Caki2 (cell line): ENCODE measurements around the gene TOP3A. TPM values are rescaled to one million over a fixed set of nuclear protein-coding genes. Genes with fewer than 3 reads are reported as not detected.
"Not testable (repeated sequence)": the region's sequence is repeated elsewhere in the genome, so short reads cannot be mapped to it uniquely, and the experiment has no call there.

Experiments
- DNase-seq: peaks from one replicate; pipeline ENCODE4 v3.0.0-alpha.2; 2015; ENCODE audit warnings: low read depth
- in situ Hi-C: cut with HindIII; loops from 2 replicates; pipeline ENCODE4 v1.10.0; 2016; ENCODE audit warnings: low sequenced_read_pairs, low pct_unique_long_range_greater_than_20kb, mixed read lengths
- total RNA-seq: library from RNA; depleted of rRNA; stranded (reverse); fragments of >200 nt; shearing (Covaris generic); gene quantifications from 2 replicates; pipeline ENCODE4 v1.2.3, GENCODE V29; 2014; ENCODE audit warnings: low replicate concordance; rRNA removed

TOP3A gene, protein sequence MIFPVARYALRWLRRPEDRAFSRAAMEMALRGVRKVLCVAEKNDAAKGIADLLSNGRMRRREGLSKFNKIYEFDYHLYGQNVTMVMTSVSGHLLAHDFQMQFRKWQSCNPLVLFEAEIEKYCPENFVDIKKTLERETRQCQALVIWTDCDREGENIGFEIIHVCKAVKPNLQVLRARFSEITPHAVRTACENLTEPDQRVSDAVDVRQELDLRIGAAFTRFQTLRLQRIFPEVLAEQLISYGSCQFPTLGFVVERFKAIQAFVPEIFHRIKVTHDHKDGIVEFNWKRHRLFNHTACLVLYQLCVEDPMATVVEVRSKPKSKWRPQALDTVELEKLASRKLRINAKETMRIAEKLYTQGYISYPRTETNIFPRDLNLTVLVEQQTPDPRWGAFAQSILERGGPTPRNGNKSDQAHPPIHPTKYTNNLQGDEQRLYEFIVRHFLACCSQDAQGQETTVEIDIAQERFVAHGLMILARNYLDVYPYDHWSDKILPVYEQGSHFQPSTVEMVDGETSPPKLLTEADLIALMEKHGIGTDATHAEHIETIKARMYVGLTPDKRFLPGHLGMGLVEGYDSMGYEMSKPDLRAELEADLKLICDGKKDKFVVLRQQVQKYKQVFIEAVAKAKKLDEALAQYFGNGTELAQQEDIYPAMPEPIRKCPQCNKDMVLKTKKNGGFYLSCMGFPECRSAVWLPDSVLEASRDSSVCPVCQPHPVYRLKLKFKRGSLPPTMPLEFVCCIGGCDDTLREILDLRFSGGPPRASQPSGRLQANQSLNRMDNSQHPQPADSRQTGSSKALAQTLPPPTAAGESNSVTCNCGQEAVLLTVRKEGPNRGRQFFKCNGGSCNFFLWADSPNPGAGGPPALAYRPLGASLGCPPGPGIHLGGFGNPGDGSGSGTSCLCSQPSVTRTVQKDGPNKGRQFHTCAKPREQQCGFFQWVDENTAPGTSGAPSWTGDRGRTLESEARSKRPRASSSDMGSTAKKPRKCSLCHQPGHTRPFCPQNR
- 11.9 and 15.9 TPM in 2 replicates for total RNA-seq

GRCh38 chr17:18314731-18315561 is at the start of gene TOP3A, which contains the start of gene SMCR8:
TSS of gene TOP3A (minus strand) at chr17:18314994. CDS start at chr17:18314778, 216 bp downstream.
TSS of gene SMCR8 (plus strand) at chr17:18315293. CDS start at chr17:18315790, 497 bp downstream.
- in situ Hi-C loops, result no loop called here
- peak; percentile 95 for DNase-seq

DNA sequence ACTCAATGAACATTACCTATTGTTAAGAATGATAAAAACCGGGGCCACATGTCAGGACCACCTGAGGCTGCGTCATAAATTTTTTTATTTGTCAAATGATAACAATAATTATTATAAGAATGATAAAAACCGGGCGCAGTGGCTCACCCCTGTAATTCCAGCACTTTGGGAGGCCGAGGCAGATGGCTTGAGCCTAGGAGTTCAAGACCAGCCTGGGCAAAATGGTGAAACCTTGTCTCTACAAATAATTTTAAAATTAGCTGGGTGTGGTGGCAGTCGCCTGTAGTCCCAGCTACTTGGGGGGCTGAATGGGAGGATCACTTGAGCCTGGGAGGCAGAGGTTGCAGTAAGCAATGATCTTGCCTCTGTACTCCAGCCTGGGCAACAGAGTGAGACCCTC is 49.4 kb upstream of the TOP3A start:
- no peak for DNase-seq
- in situ Hi-C loops, result no loop called here

DNA sequence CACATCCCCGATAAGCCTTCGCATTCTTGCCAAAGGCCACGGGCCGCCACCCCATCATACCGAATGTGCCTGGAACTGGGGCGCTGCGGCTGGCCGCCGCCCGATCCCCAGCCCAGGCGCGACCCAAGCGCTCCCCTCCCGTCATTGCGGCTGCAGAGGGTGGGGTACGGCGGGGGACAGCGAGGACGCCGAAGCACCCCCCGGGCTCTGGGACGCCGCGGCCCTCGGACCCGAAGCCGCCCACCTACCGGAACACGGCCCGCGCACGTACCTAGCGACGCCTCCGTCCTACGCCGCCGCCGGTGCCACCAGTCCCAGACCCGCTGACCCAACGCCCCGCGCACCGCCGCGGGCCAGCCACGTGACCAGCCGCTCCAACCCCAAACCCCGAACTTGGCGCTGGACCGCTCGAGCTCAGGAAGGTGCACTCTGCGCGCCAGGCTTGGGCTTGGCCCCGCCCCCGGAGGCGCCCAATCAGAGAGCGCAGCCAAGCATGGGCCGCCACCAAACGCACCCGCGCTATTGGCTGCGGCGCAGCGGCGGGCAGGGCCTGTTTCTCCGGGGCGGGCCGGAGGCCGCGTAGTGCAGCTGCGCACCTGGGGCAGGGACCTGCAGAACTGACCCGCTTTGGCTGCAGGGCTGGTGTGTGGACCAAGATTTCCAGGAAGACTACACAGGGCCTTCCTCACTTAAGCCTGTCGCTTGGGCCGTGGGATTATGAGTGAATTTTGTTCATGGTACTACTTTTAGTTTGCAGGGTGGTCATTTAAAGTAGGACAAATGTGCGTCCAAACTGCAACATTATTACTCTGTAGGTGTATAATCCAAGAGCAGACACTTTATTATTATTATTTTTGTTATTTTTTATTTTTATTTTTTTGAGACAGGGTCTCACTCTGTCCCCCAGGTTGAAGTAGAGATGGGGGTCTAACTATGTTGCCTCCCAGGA is 48.6 kb upstream of the TOP3A start, which contains the start of gene SHMT1:
TSS of gene SHMT1 (minus strand) at position 450 of the 949 bp plus-strand sequence. CDS start 7,569 bp downstream, outside the sequence.
- in situ Hi-C loops, result no loop called here
- DNase-seq, result peak; percentile 85

GRCh38 chr17:18362698-18363100 is 47.9 kb upstream of the TOP3A start:
- DNase-seq, result peak; percentile 64
- in situ Hi-C loops, result no loop called here

DNA sequence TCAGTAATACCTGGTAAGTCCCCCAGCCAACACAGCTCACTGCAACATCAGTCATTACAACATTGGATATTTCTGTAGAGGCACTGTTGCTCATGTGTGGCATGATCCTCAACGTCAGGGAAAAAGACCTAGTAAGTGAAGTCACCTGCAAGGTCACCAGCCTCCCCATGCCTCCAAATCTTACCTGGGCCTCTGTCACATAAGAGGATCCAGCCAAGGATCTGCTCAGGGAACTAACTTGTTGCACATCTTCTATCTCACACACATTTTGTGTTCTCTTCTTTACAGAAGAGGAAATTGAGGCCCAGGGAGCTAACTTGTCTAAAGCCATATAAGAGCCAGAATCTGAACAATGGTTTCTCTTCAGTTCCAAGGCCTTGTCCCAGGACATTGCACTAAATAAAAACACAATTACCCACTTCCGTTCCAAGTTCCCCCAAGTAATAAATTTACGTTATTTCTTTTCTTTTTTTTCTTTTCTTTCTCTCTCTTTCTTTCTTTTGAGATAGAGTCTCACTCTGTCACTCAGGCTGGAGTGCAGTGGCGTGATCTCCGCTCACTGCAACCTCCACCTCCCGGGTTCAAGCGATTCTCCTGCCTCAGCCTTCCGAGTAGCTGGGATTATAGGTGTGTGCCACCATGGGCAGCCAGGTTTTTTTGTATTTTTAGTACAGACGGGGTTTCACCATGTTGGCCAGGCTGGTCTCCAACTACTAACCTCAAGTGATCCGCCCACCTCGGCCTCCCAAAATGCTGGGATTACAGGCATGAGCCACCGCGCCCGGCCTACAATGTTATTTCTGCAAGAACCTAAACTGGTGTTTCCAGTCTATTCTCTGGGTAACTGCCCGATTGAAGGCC is 47.3 kb upstream of the TOP3A start:
- in situ Hi-C loops, result no loop called here
- DNase-seq, result no peak

DNA sequence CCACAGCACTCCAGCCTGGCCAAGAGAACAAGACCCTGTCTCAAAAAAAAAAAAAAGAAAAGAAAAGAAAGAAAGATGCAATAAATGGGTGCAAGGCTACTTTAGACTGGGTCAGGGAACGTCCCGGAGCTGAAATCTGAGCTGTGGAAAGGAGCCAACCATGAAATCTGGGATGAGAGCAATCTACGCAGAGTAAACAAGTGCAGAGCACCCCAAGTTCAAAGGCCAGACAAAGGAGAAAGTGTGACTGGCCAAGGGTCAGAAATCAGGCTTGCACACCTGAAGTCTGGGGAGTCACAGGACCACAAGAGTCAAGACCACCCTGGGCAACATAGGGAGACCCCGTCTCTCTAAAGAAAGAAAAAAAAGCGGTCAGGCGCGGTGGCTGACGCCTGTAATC is 45.7 kb upstream of the TOP3A start:
- no peak for DNase-seq
- in situ Hi-C loops, result no loop called here

- no peak for DNase-seq
- in situ Hi-C loops, result no loop called here
These were observed 41.8 kb upstream of the TOP3A start for GRCh38 chr17:18356624-18357023.

DNA sequence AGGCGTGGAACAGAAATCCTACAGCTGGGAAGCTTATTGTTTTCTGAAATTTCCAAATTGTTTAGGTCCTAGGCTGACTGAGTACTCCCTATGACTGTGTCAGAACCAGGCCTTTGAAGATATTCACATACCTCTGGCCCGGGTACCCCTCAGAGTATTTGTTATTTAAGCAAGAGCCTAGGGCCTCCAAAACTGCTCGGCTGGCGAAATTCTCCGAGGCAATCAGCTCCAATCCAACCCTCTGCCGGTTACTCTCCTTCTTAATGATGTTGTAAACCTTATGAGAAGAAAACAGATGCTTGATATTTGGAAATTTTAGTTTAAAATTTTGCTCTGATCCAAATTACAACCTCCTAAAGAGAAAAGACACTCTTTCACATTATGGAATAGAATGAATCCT is 38.7 kb upstream of the TOP3A start:
- in situ Hi-C loops, result no loop called here
- DNase-seq, result no peak

- no peak for DNase-seq
- in situ Hi-C loops, result no loop called here
These were observed 29.2 kb upstream of the TOP3A start for GRCh38 chr17:18344021-18344420.

DNA sequence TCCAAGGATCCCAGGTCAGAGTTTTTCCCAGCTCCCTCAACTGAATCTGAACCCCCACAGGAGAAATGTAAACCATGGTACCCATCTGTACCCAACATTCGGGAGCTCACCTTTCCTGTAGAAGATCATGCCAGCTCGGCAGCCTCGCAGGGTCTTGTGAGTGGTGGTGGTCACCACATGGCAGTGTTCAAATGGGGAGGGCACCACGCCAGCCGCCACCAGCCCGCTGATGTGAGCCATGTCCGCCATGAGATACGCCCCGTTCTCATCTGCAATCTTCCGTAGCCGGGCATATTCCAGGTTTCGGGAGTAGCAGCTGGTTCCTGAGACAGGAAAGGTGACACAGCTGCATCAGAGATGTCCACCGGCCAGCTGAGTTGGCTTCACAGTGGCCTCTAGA is 25.1 kb upstream of the TOP3A start:
- in situ Hi-C loops, result no loop called here
- no peak for DNase-seq

GRCh38 chr17:18338158-18338557 is 23.4 kb upstream of the TOP3A start:
- DNase-seq, in situ Hi-C loops: not testable (repeated sequence)

DNA sequence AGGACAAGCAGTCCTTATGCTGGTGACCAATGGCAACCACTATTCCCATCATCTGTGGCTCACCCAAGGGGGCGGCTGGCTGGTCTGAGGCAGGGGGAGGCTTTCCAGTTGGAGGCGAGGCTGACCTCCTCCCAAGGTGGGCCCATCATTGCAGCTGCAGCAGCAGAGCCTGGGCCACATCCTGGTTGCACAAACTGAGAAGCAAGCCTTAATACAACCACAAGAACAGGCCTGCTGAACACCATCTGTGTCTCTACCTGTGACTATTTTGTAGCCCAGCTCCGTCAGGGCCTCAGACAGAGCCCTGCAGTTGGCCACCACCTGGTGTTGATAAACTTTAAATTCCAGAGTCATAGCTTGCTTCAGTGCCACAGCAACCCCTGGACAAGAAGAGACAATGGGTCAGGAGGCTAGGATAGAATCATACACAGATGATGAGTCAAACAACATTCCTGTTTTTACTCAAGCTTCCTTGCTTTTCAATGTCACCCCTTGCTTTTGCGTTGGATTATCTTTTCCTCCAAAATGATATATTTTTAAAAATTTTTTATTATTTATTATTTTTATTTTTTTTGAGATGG is 18.2 kb upstream of the TOP3A start:
- in situ Hi-C loops, result no loop called here
- DNase-seq, result no peak

DNA sequence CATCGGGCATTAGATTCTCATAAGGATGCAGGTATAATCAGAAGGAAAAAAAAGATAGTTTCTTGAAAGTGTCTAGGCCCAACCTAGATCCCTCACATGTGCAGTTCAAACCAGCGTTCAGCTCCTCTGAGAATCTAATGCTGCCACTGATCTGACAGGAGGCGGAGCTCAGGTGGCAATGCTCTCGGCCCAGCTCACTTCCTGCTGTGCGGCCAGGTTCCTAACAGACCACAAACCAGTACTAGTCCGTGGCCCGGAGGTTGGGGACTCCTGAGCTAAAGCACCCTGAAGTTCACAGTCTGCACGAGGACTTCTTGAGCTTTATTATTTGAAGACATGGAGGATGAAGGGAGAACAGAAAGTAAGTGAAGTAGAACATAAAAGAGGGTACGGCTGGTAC is 17.1 kb upstream of the TOP3A start:
- in situ Hi-C loops, result no loop called here
- DNase-seq, result no peak

- DNase-seq, result no peak
- in situ Hi-C loops, result no loop called here
These were observed 13.9 kb upstream of the TOP3A start for GRCh38 chr17:18328643-18329204.

DNA sequence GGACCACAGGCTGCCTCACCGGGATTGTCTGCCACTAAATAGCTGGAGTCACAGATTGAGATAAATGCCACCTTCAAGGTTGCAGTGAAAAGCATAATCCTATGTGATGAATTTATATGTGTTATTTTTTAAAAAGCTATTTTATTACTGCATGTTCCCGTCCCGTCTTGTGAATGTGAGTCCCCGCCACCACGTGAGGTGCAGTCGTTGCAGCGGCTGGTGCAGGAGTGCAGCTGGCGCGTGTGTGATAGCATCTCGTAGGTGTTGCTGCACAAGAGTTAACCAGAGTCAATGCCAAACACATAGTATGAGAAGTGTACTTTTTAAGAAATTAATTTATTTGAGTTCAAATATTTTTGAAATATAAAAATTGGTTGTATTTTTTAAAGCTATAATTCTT is 12.8 kb upstream of the TOP3A start:
- no peak for DNase-seq
- in situ Hi-C loops, result no loop called here

DNA sequence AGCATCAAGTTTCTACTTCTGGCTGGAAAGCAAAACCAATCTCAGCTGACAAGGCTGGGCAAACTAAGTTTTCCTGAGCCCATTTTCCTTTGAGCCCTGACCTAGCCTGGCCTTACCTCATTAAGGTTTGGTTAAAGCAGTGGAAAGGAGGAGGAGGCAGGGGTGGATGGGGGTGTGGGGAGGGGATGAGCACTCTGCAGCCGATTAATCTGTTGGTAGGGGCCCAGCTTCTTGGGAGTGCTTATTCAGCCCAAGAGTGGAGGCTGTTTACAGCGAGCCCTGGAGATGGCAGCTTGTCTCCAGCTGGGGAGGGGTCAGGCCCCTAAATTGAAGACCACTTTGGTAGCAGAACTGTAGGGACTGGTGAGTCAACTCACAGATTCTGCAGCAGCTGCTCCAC is 12.3 kb upstream of the TOP3A start:
- DNase-seq, result no peak
- in situ Hi-C loops, result no loop called here
